GM19193 (cell line): ENCODE data around the gene ADCK2.
A peak's percentile ranks its signal among the peaks of the same experiment; 100 is the strongest.

Experiments
- POLR2A ChIP-seq: IDR thresholded peaks from 4 replicates; pipeline ENCODE4 v1.6.1; 2011; ENCODE audit not compliant: insufficient read depth, insufficient read length; ENCODE audit errors: extremely low read depth

The ADCK2 gene, protein sequence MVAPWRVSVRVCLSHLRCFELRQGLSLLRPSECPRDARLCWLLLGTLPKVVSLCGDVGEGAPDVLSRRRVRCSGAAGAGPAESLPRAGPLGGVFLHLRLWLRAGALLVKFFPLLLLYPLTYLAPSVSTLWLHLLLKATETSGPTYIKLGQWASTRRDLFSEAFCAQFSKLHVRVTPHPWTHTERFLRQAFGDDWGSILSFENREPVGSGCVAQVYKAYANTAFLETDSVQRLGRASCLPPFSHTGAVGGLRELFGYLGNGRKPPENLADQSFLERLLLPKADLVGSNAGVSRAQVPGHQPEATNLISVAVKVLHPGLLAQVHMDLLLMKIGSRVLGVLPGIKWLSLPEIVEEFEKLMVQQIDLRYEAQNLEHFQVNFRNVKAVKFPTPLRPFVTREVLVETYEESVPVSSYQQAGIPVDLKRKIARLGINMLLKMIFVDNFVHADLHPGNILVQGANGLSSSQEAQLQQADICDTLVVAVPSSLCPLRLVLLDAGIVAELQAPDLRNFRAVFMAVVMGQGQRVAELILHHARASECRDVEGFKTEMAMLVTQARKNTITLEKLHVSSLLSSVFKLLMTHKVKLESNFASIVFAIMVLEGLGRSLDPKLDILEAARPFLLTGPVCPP

DNA sequence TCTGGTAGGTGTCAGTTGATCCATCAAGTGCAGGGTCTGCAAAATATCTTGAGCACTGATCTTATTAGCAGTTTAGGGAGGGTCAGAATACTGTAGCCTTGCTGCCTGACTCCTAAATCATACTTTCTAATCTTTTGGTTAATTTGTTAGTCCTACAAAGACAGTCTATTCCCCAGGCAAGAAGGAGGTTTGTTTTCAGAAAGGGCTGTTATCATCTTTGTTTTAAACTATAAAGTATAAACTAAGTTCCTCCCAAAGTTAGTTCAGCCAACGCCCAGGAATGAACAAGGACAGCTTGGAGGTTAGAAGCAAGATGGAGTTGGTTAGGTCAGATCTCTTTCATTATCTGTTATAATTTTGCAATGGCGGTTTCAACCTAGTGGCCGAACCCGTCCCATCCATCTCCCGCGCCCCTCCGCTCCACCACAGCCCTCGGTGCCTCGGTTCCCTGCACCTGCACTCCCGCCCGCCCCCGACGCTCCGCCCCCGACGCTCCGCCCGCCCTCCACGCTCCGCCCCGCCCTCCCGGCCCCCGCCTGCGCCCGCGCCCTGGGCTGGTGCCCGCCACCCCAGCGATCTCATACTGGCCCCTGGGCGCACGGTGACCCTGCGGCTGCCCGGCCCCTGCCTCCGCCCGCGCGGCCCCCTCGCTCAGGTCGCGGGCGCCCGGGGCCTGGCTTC is at the start of gene ADCK2:
TSS of gene ADCK2 (plus strand) at position 564 of the 681 bp plus-strand sequence. CDS start 386 bp downstream, outside the sequence.
- peak; percentile 52 for TF ChIP-seq POLR2A

DNA sequence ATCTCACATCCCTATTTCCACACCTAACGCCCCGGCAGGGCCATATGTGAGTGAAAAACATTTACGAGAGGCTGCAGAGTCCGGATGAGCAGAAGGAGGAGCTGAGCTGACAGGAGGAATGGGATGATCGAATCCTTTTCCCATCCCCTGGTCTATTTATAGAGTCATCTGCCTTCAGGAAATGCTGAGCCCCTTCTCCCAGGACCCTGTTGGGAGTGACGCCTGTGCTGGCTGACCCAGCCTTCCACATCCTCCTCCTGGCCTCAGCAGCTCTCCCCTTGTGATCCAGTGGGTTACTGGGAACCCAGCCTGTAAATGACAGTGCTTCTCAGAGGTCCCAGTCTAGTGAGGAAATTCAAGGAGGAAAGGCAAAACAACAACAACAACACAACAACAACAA is 48.8 kb upstream of the ADCK2 start:
- TF ChIP-seq POLR2A = no peak

DNA sequence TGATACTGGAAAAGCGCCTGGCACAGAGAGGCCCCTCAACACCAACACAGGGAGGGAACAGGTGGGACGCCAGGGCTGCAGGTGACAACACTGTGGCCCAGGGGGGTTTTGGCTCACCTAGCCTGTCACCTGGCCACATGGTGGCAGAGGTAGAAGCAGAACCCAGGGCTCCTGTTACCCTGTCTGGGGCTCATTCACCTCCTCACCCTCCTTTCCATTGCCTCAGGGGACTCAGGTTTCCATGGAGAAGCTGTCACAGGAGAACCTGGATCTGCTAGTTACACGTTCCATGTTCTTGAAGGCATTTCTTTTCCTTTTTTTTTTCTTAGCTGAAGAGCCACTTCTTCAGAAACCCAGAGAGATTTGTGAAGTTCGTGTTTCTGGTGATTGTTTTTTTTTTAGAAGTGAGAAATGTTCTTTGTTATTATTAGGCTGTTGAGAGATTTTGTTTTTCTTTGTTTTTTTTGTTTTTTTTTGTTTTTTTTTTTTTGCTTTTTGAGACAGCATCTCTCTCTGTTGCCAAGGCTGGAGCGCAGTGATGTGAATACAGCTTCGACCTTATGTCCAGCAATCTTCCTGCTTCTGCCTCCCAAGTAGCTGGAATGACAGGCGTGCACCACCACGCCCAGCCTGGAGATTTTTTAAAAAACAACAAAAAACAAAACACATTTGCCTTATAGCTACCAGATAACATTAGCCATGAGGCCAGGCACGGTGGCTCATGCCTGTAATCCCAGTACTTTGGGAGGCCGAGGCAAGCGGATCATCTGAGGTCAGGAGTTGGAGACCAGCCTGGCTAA is 48.2 kb upstream of the ADCK2 start:
- TF ChIP-seq POLR2A = no peak

DNA sequence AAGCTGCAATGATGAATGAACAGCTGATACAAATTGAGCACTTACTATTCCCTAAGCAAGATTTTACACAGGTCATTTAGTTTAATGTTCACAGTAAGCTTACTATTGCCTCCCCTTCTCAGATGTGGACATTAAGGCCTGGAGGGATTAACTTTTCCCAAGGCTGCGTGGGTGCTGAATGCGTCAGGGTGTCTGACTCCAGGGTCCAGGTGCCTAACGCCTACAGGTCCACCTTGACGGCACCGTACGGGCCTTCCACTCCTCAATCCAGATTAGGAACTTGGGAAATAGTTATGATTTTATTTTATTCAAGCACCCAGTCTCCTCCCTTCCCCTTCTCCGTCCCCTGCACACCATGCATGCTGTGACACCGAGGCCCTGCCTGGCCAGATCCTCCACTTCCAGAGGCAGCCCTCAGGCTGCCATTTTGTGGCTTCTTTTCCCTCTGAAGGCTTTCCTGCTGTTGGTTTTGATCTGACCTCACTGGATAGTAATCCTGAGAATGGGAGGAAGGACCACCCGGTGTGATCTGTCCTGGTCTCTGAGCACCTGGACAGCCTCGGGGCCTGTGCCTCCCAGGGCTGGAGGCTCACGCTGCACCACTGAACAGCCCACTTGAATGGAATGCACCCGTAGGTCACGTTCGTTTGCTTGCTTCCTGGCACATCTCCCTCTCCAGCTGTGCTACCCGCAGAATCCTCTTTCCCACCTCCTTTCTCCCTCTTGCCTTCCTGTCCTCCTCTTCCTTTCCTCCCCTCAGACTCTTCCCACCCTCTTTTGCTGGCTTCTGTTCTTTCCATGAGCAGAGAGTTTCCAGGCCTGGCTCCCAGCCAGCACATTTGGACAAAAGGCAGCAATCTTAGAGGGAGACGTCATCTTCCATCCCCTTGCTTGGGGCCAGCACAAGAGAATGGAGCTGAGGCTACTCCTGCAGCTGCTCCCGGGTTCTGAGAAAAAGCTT is 46.6 kb upstream of the ADCK2 start:
- TF ChIP-seq POLR2A = no peak

DNA sequence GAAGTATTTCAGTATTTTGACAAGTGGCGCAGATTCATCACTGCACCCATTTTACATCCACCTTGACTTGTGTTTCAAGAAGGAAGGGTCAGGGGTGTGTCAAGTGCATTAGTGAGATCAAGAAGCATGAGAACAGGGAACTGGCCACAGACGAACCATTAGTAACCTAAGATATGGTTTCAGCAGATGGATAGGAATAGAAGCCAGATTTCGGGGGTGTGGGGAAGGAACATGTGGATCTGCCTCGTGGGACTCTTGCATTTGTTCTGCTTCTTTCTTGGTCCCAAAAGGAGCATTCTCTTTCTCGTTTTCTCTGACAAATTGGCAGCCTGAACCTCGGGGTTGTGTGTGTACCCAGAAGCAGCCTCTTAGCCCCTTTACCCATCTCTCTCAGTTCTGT is 41.7 kb upstream of the ADCK2 start:
- TF ChIP-seq POLR2A = no peak

DNA sequence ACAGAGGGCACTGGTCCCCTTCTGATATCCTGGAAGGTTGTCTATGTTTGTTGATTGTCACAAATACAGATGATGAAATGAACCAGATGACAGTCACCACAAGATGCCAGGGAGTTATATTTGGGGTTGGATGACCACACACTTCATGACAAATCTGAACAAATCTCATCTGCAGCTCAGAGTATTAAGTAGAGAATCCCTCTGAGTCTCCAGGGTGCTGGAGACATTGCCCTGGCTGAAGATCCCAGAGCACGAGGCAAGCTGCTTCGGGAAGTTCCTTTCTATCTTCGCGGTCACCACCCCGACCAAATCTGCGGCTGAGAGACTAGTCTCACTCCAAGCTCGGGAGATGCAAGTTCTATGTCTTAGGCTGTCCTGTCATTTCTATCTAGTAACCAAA is 41.1 kb upstream of the ADCK2 start:
- TF ChIP-seq POLR2A = no peak

DNA sequence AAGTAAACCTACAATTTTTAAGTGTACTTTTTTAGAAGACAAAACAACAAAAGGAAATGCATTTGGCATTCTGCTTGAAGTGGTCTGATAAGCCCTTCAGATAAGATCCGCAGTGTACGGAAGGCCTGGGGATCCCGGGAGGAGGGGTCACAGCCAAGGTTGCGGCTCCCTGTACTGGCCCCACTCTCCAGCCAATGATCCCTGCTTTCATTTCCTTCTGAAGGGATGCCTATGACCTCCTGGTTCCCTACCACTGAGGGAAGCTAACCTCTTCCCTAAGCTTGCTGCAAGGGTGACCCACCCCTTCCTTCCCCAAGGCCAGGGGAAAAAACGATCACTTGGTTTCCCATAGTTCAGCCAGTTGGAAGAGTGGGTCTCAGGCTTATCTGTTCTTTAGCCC is 37.4 kb upstream of the ADCK2 start:
- TF ChIP-seq POLR2A = no peak

DNA sequence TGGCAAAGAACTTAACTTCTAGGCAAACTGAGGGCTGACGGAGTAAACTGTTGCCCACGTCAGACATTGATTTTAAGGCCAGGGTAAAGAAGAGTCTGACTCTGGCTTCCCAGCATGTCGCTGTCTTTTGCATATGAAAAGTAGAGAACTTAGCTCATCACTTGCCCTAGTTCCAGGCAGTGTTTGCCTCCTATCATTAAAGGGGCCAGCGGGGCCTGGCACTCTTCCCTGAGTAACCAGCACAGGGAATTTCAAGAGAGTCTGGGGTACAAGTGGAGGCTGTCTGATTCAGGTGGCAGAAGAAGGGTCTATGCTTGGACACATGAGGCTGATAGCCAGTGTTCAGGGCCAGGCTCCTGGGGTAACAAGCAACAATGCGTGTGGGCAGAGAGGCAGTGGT is 36.9 kb upstream of the ADCK2 start:
- no peak for TF ChIP-seq POLR2A

DNA sequence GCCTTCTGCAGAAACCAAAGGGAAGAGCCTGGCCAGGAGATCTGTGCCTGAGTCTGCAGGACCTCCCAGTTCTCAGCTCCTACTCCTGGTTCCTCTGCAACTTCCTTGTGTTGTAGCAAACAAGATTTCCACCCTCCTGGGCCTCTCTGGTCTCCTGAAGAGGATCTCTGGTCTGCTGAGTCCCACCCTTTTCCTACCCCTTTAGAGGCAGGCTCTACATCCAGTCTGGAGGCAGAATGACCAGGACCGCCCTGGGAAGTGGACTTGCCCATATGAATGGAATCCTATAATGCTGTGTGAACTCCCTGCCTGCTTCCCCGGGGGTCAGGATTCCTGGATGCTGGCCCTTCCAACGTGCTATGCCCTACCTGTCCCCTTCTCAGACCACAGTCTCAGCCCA is 35.3 kb upstream of the ADCK2 start:
- no peak for TF ChIP-seq POLR2A

DNA sequence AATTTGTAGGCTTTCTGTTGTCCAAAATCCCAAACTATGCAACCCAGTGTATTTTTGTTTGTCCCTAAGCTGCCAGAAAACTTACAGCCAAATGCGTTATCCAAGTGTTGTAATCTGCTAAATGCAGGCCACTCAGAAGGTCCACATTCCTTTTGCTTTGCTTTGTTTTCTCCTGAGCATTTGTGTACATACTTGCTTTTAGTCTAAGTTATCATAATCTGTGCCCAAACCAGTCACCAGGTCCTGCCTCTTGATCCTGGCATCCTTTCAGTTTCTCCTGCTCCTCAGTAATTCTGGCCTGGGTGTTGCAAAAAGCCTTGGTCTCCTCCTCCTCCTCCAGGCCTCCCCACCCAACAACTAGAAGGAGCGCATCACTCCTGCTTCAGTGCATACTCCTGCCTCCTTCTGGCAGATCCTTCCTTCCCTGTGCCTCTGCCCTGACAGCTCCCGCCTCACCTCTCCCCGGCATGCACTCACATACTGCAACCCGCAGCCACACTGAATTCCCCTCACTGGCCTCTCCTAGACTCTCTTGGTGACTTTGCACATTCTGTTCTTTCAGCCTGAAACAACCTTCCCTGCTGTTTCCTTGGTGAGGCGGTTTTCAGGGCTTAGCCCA is 34.5 kb upstream of the ADCK2 start:
- TF ChIP-seq POLR2A = no peak

DNA sequence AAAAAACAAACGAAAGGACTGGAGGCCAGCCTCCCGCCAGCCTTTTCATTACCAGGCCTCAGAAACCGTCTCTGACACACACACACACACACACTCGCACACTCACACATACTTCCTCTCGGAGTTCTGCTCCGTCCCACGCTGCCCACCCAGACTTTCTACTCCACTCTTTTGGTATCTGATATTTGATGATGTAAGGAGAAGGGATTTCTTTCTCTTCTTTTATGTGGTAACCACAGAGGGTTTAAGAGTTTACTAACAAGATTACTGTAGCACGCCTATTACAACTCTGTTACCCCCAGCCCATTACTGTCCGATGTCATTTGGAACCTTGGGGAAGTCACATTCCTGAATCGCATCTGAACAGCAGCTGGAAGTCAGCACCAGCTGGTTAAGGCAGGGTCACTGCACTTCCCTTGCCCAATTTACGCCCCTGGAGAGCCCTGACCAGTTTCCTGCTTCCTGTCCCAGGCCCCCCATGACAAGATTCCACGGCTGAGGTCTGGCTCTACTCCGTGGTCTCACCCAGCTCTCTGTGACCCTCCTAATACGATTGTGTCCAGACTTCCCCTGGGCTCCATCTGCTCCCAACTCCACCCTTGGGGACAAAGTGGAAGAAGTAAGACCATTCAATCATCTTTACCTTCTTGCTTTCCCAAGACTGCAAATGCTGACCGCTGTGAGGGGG is 33.2 kb upstream of the ADCK2 start:
- TF ChIP-seq POLR2A = no peak

DNA sequence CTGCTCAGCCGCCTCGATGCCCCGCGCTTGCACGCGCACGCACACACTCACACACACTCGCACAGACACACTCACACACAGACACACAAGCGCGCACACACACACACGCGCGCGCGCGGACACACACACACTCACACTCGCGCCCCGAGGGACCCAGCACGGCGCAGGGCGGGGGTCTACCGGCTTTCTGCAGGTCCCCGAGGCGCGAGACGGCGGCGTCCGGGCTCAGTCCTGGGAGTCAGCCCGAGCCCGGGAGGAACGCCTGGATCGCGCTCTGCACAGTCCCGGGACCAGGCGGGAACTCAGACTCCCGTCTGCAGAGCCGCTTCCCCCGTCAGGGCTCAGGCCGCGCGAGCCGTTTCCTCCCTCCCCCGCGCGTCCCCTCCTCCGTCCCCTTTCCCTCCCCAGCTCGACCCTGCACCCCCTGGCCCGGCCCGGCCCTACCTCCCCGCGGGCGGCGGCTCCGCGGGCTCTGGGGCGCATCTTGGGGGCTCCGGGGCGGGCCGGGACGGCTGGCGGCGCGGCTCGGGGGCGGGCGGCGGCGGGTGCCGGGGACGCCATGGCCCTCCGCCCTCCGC is 32.6 kb upstream of the ADCK2 start:
- no peak for TF ChIP-seq POLR2A
